GM19372 (cell line): Measurements from ENCODE around the gene MSN.

Source experiments
- ATAC-seq: cut with Tn5 transposase; IDR thresholded peaks from one replicate; pipeline ENCODE4 v1.9.1; 2021; ENCODE audit warnings: mild to moderate bottlenecking, low read depth, moderate library complexity; ENCODE audit not compliant: unreplicated experiment

The MSN gene

GRCh38 chrX:65671966-65672365, 4.5 kb downstream of the MSN start:
- no peak for ATAC-seq

GRCh38 chrX:65673857-65674203, 6.4 kb downstream of the MSN start:
- ATAC-seq, result no peak

GRCh38 chrX:65674204-65674893, 6.9 kb downstream of the MSN start:
- ATAC-seq, result no peak

GRCh38 chrX:65677954-65678469, 10.6 kb downstream of the MSN start:
- no peak for ATAC-seq

GRCh38 chrX:65679071-65679540, 11.7 kb downstream of the MSN start:
- no peak for ATAC-seq

- no peak for ATAC-seq
These were observed 14.4 kb downstream of the MSN start for GRCh38 chrX:65681810-65682209.

- no peak for ATAC-seq
These were observed 17.7 kb downstream of the MSN start for GRCh38 chrX:65685112-65685511.

GRCh38 chrX:65686236-65686635, 18.8 kb downstream of the MSN start:
- no peak for ATAC-seq

GRCh38 chrX:65687367-65687766, 19.9 kb downstream of the MSN start:
- ATAC-seq, result no peak

- peak; percentile 87 for ATAC-seq
These were observed 21.0 kb downstream of the MSN start for GRCh38 chrX:65688403-65688871.

- no peak for ATAC-seq
These were observed 21.9 kb downstream of the MSN start for GRCh38 chrX:65689377-65689776.

- ATAC-seq, result no peak
These were observed 22.8 kb downstream of the MSN start for GRCh38 chrX:65690057-65690855.

GRCh38 chrX:65695849-65696449, 28.5 kb downstream of the MSN start:
- ATAC-seq, result no peak

- no peak for ATAC-seq
These were observed 29.2 kb downstream of the MSN start for GRCh38 chrX:65696613-65697012.

GRCh38 chrX:65697211-65697641, 29.8 kb downstream of the MSN start:
- ATAC-seq, result no peak

- ATAC-seq, result peak; percentile 57
These were observed 30.7 kb downstream of the MSN start for GRCh38 chrX:65697915-65698796.

GRCh38 chrX:65702956-65703355, 35.5 kb downstream of the MSN start:
- no peak for ATAC-seq

- no peak for ATAC-seq
These were observed 38.0 kb downstream of the MSN start for GRCh38 chrX:65705439-65705838.

- no peak for ATAC-seq
These were observed 38.8 kb downstream of the MSN start for GRCh38 chrX:65706041-65706828.
